Activated T-cell treated with anti-CD3 and anti-CD28 coated beads for 48 hours (primary cell): ENCODE results near the gene SLC26A2.
"Not testable (repeated sequence)": the region's sequence is repeated elsewhere in the genome, so short reads cannot be mapped to it uniquely, and the experiment has no call there.

Experiments
- DNase-seq: peaks from one replicate; pipeline ENCODE4 v3.0.0-alpha.2; 2020; ENCODE audit warnings: low read depth

SLC26A2 gene

DNA sequence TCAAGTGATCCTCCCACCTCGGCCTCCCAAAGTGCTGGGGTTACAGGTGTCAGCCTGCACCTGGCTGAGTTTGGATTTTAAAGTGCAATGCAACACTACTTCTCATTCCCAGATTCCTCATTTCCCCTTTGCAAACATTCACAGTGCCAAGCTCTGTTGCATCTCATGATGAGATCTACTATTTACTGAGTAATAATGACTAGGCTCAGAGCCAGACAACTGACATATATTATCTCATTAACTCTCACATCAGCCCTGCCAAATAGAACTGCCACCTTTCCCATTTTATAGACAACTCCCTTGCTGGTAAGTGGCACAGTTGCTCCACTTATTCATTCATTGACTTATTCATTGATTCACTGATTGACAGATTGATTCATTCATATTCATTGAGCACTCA is 22.9 kb upstream of the SLC26A2 start:
- no peak for DNase-seq

- no peak for DNase-seq
Measured at GRCh38 chr5:149938279-149938678, 22.3 kb upstream of the SLC26A2 start.

- no peak for DNase-seq
Measured at GRCh38 chr5:149938791-149939358, 21.7 kb upstream of the SLC26A2 start.

GRCh38 chr5:149939546-149939945 is 21.0 kb upstream of the SLC26A2 start:
- no peak for DNase-seq

DNA sequence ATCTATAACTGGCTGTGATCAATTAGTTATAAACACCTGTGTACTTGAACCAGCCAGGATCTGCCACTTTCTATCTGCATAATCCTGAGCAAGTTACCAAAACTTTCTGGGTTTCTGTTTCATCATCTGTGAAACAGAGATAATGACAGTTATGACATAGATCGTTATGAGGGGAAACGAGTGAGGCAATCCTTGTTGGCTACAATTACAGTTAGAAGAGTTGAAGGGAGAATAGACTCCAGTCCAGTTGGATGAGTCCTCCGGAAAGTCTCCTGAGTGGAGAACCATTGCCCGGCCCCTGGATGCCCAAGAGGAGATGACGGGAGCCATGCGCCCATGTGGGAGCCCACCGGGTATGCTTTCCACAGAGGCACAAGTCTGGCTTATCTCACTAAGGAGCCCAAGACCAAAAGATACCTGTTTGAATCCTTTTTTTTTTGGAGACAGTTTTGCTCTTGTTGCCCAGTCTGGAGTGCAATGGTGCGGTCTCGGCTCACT is 20.4 kb upstream of the SLC26A2 start:
- DNase-seq: no peak

DNA sequence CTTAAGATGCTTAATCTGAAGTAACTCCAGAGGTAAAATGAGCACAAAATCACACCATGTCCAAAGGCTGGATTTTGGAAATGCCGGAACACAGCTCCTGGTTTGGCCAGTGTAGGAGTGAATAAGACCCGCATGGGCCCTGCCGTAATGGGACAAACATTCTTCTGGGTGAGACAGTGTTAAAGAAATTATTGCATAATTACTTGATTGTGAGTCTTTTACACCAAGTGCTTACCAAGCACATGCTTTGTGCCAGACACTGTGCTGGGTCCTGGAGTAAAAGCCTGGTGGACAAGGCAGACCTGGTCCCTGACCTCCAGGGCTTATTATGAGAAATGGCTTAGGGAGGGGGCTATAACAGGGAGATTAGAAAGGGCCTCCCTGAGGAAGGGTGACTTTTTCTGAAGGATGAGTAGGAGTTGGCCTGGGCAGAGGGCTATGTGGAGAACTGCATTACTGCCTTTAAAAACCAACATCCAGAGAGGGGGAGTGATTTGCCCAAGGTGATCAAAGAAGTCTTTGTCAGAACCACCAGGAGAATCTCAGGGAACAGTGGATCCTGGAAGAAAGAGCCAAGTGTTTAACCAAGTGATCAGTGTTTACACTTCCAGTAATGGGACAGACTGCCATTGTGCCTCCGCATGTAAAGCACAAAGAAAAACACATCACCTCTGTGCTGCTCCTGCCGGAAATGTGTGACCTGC is 19.5 kb upstream of the SLC26A2 start:
- no peak for DNase-seq

GRCh38 chr5:149941795-149942194 is 18.8 kb upstream of the SLC26A2 start:
- DNase-seq: no peak

GRCh38 chr5:149942199-149942598 is 18.4 kb upstream of the SLC26A2 start:
- DNase-seq: no peak

DNA sequence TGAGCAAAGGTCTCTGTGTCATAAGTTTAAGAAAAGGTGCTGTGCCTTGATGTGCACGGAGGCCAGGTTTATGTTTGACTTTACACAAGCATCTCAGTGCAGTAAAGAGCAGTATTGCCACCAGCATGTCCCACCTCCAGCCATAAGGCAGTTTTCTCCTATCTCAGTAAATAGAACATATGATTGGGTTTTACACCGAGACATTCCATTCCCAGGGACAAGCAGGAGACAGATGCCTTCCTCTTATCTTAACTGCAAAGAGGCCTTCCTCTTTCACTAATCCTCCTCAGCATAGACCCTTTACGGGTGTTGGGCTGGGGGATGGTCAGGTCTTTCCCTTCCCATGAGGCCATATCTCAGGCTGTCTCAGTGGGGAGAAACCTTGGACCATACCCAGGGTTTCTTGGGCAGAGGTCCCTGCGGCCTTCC is 17.8 kb upstream of the SLC26A2 start:
- not testable (repeated sequence) for DNase-seq

DNA sequence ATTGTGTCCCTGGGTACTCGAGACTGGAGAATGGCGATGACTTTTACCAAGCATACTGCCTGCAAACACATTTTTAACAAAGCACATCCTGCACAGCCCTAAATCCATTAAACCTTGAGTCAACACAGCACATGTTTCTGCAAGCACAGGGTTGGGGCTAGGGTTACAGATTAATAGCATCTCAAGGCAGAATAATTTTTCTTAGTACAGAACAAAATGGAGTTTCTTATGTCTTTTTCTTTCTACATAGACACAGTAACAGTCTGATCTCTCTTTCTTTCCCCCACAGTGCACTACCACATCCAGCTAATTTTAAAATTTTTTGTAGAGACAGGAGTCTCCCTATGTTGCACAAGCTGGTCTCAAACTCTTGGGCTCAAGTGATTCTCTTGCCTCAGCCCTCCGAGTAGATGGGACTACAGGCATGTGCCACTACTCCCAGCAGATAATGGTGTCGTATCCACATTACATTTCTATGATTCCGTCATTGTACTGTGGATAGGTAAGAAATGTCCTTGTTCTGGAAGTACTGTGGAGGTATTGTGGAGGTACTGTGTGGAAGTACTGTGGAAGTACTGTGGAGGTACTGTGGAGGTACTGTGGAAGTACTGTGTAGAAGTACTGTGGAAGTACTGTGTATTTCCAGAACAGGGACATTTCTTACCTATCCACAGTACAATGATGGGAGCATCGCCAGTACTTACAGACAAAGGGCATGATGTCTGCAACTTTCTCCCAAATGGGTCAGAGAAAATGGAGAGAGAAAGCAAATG is 17.2 kb upstream of the SLC26A2 start:
- DNase-seq: not testable (repeated sequence)

DNA sequence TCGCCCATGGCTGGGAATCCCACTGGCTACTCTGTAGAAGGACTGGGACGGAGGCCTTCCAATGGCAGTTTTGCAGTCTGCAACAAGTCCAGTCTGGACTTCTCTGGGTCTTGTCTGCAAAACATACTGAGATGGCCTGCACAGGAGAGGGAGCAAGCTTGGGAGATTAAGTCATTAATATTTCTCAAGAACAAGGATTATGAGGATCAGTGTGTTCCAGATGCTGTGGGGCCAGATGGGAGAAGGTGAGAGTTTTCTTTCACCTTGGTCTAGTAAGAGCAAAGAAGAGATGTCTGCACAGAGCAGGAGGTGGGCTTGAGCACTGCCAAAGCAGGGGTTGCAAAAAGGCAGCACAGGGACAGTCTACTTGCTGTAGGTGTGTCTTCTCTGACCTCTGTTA is 15.9 kb upstream of the SLC26A2 start, which contains the start of gene PDE6A:
PDE6A (minus strand) TSS at position 128 of the 400 bp plus-strand sequence; CDS start at position 8, 120 bp downstream.
- DNase-seq: no peak

DNA sequence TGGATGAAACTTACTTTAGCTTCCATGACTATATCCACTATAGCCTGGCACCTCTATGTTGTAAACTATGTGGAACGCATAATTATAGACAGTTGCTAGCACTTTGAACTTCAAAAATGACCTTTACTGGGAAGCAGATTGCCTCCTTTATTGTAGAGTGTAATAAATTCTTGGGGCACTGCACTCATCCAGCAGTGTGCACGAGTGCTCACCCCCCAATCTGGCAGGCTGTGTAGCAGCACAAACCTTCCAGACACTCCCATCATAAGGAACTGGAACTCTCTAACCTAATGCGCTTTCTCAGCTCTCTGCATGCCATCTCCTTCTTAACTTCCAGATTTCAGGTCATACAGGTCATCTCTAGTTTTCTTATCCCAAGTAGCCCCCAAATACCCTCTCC is 14.4 kb upstream of the SLC26A2 start:
- no peak for DNase-seq

DNA sequence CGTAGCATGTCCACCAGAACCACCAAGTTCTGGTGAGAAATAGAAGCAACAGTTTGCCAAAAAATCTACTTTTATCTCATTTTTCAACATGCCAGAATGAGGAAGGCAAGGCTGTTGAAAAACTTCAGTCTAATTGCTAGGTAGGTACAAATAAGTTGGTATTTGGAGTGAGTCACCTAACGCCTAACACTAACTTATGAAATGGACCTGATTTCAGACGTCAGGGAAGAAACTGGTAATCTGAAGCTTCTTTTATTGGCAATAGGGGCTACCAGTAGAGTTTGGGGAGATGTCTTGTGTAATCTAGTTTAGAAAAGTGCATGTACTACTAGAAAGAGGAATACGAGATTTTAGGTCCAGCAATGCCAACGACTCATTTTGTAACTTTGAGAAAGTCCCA is 11.6 kb upstream of the SLC26A2 start:
- no peak for DNase-seq

DNA sequence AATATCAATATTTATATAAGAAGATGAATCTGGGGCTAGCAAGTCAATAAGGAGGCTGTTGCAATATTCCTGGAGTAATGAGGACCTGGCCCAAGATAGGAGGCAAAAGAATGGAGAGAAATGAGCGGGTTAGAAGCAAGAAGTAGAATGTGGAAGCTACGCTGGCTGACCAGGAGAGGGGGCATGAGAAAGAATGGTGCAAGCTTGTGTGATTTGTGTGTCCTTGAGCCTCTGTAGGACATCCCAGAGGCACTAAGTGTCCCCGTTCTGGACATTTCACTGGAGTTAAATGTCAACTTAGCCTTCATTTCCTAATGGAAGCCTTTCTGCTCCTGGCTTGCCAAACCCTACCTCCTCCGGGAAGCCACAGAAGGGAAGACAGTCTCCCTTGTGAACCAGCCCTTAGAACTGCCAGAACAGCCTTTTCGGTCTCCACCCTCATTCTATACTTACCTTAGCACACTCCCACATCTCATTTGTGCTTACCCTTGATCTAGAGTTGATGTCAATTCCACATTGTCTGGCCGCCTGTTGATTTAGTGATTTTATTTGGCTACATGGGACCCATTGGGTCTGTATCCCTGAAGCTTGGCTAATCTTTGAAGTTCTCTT is 9.3 kb upstream of the SLC26A2 start:
- DNase-seq: no peak

GRCh38 chr5:149953436-149954121 is 7.0 kb upstream of the SLC26A2 start:
- DNase-seq: no peak

- no peak for DNase-seq
Measured at GRCh38 chr5:149954798-149955197, 5.8 kb upstream of the SLC26A2 start.

GRCh38 chr5:149956685-149957084 is 3.9 kb upstream of the SLC26A2 start:
- DNase-seq: no peak

DNA sequence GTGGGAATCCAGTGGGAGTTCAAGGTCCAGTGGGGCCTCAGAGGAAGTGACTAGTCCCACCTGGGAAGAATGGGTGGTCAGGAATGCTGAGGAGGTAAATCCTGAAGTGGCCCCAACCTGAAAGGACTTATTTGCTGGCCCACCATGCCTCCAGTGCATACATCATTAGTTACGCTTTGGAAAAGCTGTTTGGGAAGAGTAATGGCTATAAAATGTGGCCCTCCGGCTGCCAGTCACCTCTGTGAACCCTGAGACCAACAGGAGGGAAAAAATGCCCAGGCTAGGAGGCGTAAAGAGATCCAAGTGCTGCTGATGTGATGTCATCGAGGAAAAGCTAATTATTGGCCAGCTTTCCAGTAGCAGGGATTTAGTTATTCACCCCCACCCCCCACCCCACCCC is 2.7 kb upstream of the SLC26A2 start:
- no peak for DNase-seq

DNA sequence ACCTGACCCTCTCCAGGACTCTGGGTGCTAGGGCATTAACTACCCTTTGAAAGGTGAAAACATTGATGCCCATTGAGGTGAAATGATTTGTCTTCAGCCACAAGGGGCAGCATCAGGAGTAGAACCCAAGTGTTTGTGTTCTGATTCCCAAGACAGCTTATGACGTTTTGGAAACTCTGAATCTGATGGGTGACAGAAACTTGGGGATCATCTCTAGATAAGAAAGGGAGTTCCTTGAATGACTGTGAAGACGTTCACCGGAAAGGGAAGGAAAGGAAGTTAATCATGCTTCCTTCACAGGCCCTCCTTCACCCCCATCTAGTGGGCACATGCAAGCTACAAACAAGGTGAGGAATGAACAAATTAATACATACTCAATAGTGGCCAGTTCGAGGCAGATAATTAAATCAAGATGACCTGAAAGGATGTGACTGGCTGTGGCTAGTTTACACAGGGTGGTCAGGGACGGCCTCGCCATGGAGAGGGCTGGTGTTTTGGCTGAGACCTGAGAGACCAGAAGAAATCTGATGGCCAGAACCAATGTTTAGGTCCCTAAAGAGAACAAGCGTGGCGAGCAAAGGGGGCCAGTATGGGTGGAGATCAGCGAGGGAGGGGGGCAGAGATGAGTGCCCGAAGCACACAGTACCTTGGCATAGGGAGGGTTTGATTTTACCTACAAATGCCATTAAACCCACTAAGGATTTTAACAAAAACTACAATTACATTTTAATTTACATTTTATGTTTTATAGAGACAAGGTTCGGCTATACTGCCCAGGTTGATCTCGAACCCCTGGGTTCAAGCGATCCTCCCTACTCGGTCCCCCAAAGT is 937 bp upstream of the SLC26A2 start:
- DNase-seq: peak; percentile 27

DNA sequence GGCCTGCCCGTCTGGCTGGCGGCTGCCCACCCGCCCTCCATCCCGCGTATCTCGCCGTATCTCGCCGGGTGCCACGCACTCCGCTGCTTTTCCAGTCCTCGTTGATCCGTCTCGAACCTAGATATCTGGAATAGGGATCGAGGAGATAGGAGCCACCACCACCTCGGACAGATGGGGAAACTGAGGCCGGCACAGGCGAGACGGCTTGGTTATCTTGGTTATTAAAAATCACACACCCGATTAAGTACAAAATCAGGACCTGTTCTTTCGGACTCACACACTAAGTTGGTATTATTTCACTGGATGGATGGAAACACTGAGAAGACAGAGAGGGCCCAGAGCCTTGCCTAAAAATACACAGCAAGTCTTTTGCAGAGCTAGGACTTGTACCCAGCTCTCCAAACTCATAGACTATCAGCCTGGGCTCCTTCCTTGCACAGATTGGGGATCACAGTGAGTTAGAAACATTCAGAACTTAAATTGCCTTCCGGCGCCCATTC is 678 bp downstream of the SLC26A2 start:
- no peak for DNase-seq

- DNase-seq: no peak
Measured at GRCh38 chr5:149961957-149962409, 1.4 kb downstream of the SLC26A2 start.
